Choroid plexus epithelial cell (primary cell): ENCODE results near the gene RASSF3.
A peak's percentile ranks its signal among the peaks of the same experiment; 100 is the strongest.

ENCODE experiments used
- DNase-seq: peaks from one replicate; pipeline ENCODE4 v3.0.0-alpha.2; 2010; ENCODE audit warnings: low read depth
- H3K4me3 ChIP-seq: 2 replicates; pipeline ENCODE4 v1.5.1; 2011; ENCODE audit warnings: low read depth, mild to moderate bottlenecking, control low read depth, low read length, moderate library complexity
- CTCF ChIP-seq: conservative IDR thresholded peaks from 2 replicates; pipeline ENCODE4 v1.5.1; 2011; ENCODE audit warnings: low read depth, mild to moderate bottlenecking, control low read depth, inconsistent platforms, low read length, moderate library complexity

RASSF3 gene

GRCh38 chr12:64670019-64670418 is 59.7 kb downstream of the RASSF3 start:
- TF ChIP-seq CTCF: no peak
- DNase-seq: no peak
- H3K4me3 ChIP-seq: no peak overlapping the region

- no peak overlapping the region for H3K4me3 ChIP-seq
- TF ChIP-seq CTCF: no peak
- DNase-seq: peak; percentile 88
Observed at GRCh38 chr12:64670919-64671639, 60.8 kb downstream of the RASSF3 start.

GRCh38 chr12:64671681-64672080 is 61.4 kb downstream of the RASSF3 start:
- no peak for DNase-seq
- no peak for TF ChIP-seq CTCF
- H3K4me3 ChIP-seq: no peak overlapping the region

- TF ChIP-seq CTCF: no peak
- peak; percentile 61 for DNase-seq
- no peak overlapping the region for H3K4me3 ChIP-seq
Observed at GRCh38 chr12:64672925-64673409, 62.7 kb downstream of the RASSF3 start.

- peak; percentile 70 for DNase-seq
- no peak for TF ChIP-seq CTCF
- no peak overlapping the region for H3K4me3 ChIP-seq
Observed at GRCh38 chr12:64673490-64674169, 63.3 kb downstream of the RASSF3 start.

- no peak for TF ChIP-seq CTCF
- DNase-seq: no peak
Observed at GRCh38 chr12:64674367-64674922, 64.2 kb downstream of the RASSF3 start.

More at GRCh38 chr12:64674367-64674922, 64.2 kb downstream of the RASSF3 start:
- H3K4me3 ChIP-seq: no peak overlapping the region
